ENCODE data around the gene SLC2A6. TPM values are rescaled to one million over a fixed set of nuclear protein-coding genes. Genes with fewer than 3 reads are reported as not detected.

SLC2A6 gene
- total RNA-seq, 1 donor from 2014 or later = 13.7 TPM

GRCh38 chr9:133476036-133476931, 2.6 kb downstream of the SLC2A6 start:
- Mint-ChIP-seq H3K4me3 (ENCODE audit: unreplicated experiment) (no peak overlapping the region), H3K4me1 (ENCODE audit: low read depth) (peaks cover 8% of the 10 kb centered on the region), H3K27me3 (ENCODE audit: low read depth) (no peaks in the 10 kb centered on the region), H3K27ac (ENCODE audit: unreplicated experiment) (no peak overlapping the region), H3K36me3 (ENCODE audit: low read depth) (peaks cover 2% of the 10 kb centered on the region), H3K9me3 (ENCODE audit: low read depth) (no peaks in the 10 kb centered on the region)
- TF ChIP-seq CTCF (IDR thresholded peaks at IDR 0.05) = no peak
- DNase-seq (ENCODE audit: low spot score) = no peak

GRCh38 chr9:133475292-133476012, 3.4 kb downstream of the SLC2A6 start:
- Mint-ChIP-seq H3K4me3 (ENCODE audit: unreplicated experiment) (no peak overlapping the region), H3K36me3 (ENCODE audit: low read depth) (peaks cover 2% of the 10 kb centered on the region), H3K4me1 (ENCODE audit: low read depth) (peaks cover 8% of the 10 kb centered on the region), H3K27ac (ENCODE audit: unreplicated experiment) (no peak overlapping the region), H3K27me3 (ENCODE audit: low read depth) (no peaks in the 10 kb centered on the region), H3K9me3 (ENCODE audit: low read depth) (no peaks in the 10 kb centered on the region)
- no peak for TF ChIP-seq CTCF (IDR thresholded peaks at IDR 0.05)
- no peak for DNase-seq (ENCODE audit: low spot score)

GRCh38 chr9:133474853-133475252, 4.0 kb downstream of the SLC2A6 start:
- Mint-ChIP-seq H3K4me1 (ENCODE audit: low read depth) (peaks cover 8% of the 10 kb centered on the region), H3K27ac (ENCODE audit: unreplicated experiment) (no peak overlapping the region), H3K4me3 (ENCODE audit: unreplicated experiment) (no peak overlapping the region), H3K27me3 (ENCODE audit: low read depth) (no peaks in the 10 kb centered on the region), H3K9me3 (ENCODE audit: low read depth) (no peaks in the 10 kb centered on the region), H3K36me3 (ENCODE audit: low read depth) (peaks cover 2% of the 10 kb centered on the region)
- TF ChIP-seq CTCF (IDR thresholded peaks at IDR 0.05) = no peak
- DNase-seq (ENCODE audit: low spot score) = no peak

- DNase-seq (ENCODE audit: low spot score) = no peak
- Mint-ChIP-seq H3K9me3 (ENCODE audit: low read depth) (no peaks in the 10 kb centered on the region), H3K27me3 (ENCODE audit: low read depth) (no peaks in the 10 kb centered on the region), H3K4me1 (ENCODE audit: low read depth) (peaks cover 5% of the 10 kb centered on the region), H3K4me3 (ENCODE audit: unreplicated experiment) (no peak overlapping the region), H3K36me3 (ENCODE audit: low read depth) (peaks cover 2% of the 10 kb centered on the region), H3K27ac (ENCODE audit: unreplicated experiment) (no peak overlapping the region)
- TF ChIP-seq CTCF (IDR thresholded peaks at IDR 0.05) = no peak
Measured at GRCh38 chr9:133474215-133474614, 4.7 kb downstream of the SLC2A6 start.

GRCh38 chr9:133473743-133474142, 5.2 kb downstream of the SLC2A6 start:
- H3K36me3 Mint-ChIP-seq (ENCODE audit: low read depth) = peaks cover 2% of the 10 kb centered on the region

More at GRCh38 chr9:133473743-133474142, 5.2 kb downstream of the SLC2A6 start:
- Mint-ChIP-seq H3K27me3 (ENCODE audit: low read depth) (no peaks in the 10 kb centered on the region), H3K4me3 (ENCODE audit: unreplicated experiment) (no peak overlapping the region), H3K9me3 (ENCODE audit: low read depth) (no peaks in the 10 kb centered on the region), H3K4me1 (ENCODE audit: low read depth) (peaks cover 5% of the 10 kb centered on the region), H3K27ac (ENCODE audit: unreplicated experiment) (no peak overlapping the region)
- no peak for TF ChIP-seq CTCF (IDR thresholded peaks at IDR 0.05)
- no peak for DNase-seq (ENCODE audit: low spot score)

Data from chondrocyte (in vitro differentiated cells).